ENCODE results near the gene GATA5.

The GATA5 gene

GRCh38 chr20:62416651-62417637 is 58.9 kb downstream of the GATA5 start:
- DNase-seq (ENCODE audit: low read depth) = no peak

DNA sequence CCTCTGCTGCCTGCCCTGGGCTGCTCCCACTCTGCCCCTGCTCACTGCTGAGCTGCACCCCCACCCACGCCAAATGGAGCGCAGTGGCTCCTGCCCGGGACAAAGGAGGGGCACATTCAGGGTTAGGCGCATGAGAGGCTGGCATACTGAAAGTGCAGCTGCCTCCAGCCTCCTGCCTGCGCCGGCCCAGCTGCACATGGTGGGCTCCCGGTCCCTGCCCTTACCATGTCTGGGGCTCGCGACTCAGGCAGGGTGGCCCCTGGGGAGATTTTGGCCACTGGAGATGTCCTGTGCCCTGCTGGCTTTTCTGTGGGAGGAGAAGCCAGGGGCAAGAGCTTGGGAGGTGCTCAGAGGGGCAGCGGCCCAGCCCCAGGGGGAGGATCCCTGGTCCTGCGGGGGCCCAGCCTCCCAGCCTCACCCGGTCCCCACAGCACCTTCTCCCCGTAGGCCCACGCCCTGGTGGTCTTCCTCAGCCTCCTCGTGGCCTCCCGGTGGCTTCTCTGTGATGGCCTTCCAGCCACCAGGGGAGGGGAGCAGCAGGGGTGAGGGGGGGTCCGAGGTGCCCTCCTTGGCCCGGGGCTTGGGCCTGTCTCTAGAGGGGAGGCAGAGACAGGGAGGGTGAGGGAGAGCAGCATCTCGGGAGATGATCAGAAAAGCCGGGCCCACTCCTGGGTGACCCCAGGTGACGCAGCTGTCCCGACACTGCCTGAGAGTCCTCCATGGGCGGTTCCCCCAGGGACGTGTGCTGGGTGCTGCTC is 60.3 kb downstream of the GATA5 start:
- no peak for DNase-seq (ENCODE audit: low read depth)

- peak; percentile 40 for DNase-seq (ENCODE audit: low read depth)
Measured at GRCh38 chr20:62413896-62414481, 61.8 kb downstream of the GATA5 start.
